ENCODE results near the gene FLT3LG.

The FLT3LG gene

GRCh38 chr19:49491804-49492572 lies 18.0 kb downstream of the FLT3LG start:
- TF ChIP-seq EZH2phosphoT487 (IDR thresholded peaks at IDR 0.05; ENCODE audit: low read depth) (no peak), CTCF (IDR thresholded peaks at IDR 0.05; ENCODE audit: low read depth, low read length) (no peak)
- Histone ChIP-seq H3K4me2 (ENCODE audit: low read length) (no peak overlapping the region), H2AFZ (ENCODE audit: low read depth, low read length) (no peak overlapping the region), H3K9me3 (ENCODE audit: insufficient read depth, low read length) (no peaks in the 10 kb centered on the region), H3K27me3 (ENCODE audit: low read depth, low read length) (no peaks in the 10 kb centered on the region), H3K4me3 (ENCODE audit: low read length) (no peak overlapping the region), H3K4me1 (ENCODE audit: low read length) (peaks cover 21% of the 10 kb centered on the region), H3K9ac (ENCODE audit: low read length) (no peak overlapping the region), H3K36me3 (replicated peaks; ENCODE audit: low read depth, low read length) (peaks cover 60% of the 10 kb centered on the region), H4K20me1 (ENCODE audit: insufficient read depth, low read length) (peaks cover 34% of the 10 kb centered on the region), H3K79me2 (ENCODE audit: low read length) (peaks cover 50% of the 10 kb centered on the region), H3K27ac (ENCODE audit: low read length) (peak overlapping the region; percentile 39)

GRCh38 chr19:49492573-49493405 lies 18.8 kb downstream of the FLT3LG start:
- Histone ChIP-seq H3K9ac (ENCODE audit: low read length) (no peak overlapping the region), H3K36me3 (replicated peaks; ENCODE audit: low read depth, low read length) (peaks cover 66% of the 10 kb centered on the region), H3K27me3 (ENCODE audit: low read depth, low read length) (no peaks in the 10 kb centered on the region), H3K4me3 (ENCODE audit: low read length) (no peak overlapping the region), H2AFZ (ENCODE audit: low read depth, low read length) (no peak overlapping the region), H4K20me1 (ENCODE audit: insufficient read depth, low read length) (peaks cover 36% of the 10 kb centered on the region), H3K79me2 (ENCODE audit: low read length) (peaks cover 53% of the 10 kb centered on the region), H3K27ac (ENCODE audit: low read length) (peak overlapping the region; percentile 39), H3K4me2 (ENCODE audit: low read length) (no peak overlapping the region), H3K4me1 (ENCODE audit: low read length) (peaks cover 28% of the 10 kb centered on the region), H3K9me3 (ENCODE audit: insufficient read depth, low read length) (no peaks in the 10 kb centered on the region)
- TF ChIP-seq EZH2phosphoT487 (IDR thresholded peaks at IDR 0.05; ENCODE audit: low read depth) (no peak), CTCF (IDR thresholded peaks at IDR 0.05; ENCODE audit: low read depth, low read length) (no peak)

- no peak overlapping the region for H2AFZ ChIP-seq (ENCODE audit: low read depth, low read length)
- peak overlapping the region; percentile 71 for H3K27ac ChIP-seq (ENCODE audit: low read length)
- TF ChIP-seq EZH2phosphoT487 (IDR thresholded peaks at IDR 0.05; ENCODE audit: low read depth) (no peak), CTCF (IDR thresholded peaks at IDR 0.05; ENCODE audit: low read depth, low read length) (no peak)
- H3K9ac ChIP-seq (ENCODE audit: low read length): peak overlapping the region; percentile 100
- H3K79me2 ChIP-seq (ENCODE audit: low read length): peaks cover 33% of the 10 kb centered on the region
- no peaks in the 10 kb centered on the region for H3K27me3 ChIP-seq (ENCODE audit: low read depth, low read length)
- peaks cover 46% of the 10 kb centered on the region for H3K4me1 ChIP-seq (ENCODE audit: low read length)
- peak overlapping the region; percentile 95 for H3K4me2 ChIP-seq (ENCODE audit: low read length)
- no peaks in the 10 kb centered on the region for H3K9me3 ChIP-seq (ENCODE audit: insufficient read depth, low read length)
- H3K36me3 ChIP-seq (replicated peaks; ENCODE audit: low read depth, low read length): peaks cover 55% of the 10 kb centered on the region
- peaks cover 29% of the 10 kb centered on the region for H4K20me1 ChIP-seq (ENCODE audit: insufficient read depth, low read length)
- H3K4me3 ChIP-seq (ENCODE audit: low read length): peak overlapping the region; percentile 83
Measured at GRCh38 chr19:49496574-49497008, 22.6 kb downstream of the FLT3LG start.

Data from OCI-LY3 (cell line).